HS-27A (cell line): ENCODE data around the gene PRSS33.

Experiments used
- DNase-seq: peaks from one replicate; pipeline ENCODE4 v3.0.0-alpha.2; 2012; ENCODE audit warnings: low read depth, missing footprints

Gene PRSS33

GRCh38 chr16:2787406-2787805 lies at the start of gene PRSS33:
TSS of gene PRSS33 (minus strand) at chr16:2787560. CDS start at chr16:2786547, 1,013 bp downstream.
- no peak for DNase-seq

- no peak for DNase-seq
Observed at GRCh38 chr16:2836646-2837508, 49.5 kb upstream of the PRSS33 start.

DNA sequence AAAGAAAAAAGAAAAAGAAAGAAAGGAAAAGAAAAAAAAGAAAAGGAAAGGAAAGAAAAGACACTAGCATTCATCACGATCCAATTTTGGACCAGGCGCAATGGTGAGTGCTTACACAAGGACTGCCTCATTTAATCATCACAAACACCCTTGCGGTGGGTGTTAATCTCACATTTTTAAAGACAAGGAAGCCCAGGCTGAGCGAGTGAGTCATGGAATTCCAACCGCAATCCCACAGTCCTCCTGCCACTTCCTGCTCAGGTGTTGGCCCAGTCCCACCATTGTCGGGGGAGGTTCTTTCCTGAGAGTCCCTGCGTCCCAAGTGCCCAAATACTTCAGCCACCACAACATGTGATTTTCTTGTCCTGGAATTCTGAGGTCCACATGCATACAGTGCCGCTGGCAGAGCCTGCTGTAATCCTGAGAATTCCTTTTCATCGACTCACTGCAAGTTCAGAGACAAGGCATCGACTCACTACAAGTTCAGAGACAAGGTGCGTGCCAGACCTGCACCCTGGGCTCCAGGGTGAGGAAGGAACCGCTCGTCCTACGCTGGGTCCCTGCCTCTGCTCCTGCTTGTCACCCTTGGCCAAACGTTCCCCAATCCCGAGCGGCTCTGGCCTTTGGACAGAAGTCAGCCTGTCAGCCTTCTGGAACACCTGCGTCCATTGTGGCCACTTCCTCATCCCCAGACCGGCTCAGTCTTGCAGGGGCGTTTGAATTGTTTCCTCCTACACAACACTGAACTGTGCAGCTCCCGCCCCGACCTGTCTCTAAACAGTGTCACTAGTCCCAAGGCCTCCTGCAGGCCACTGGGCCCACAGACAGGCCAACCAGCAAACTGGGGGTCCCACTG lies 48.5 kb upstream of the PRSS33 start:
- peak; percentile 98 for DNase-seq

GRCh38 chr16:2834968-2835367 lies 47.6 kb upstream of the PRSS33 start:
- no peak for DNase-seq

DNA sequence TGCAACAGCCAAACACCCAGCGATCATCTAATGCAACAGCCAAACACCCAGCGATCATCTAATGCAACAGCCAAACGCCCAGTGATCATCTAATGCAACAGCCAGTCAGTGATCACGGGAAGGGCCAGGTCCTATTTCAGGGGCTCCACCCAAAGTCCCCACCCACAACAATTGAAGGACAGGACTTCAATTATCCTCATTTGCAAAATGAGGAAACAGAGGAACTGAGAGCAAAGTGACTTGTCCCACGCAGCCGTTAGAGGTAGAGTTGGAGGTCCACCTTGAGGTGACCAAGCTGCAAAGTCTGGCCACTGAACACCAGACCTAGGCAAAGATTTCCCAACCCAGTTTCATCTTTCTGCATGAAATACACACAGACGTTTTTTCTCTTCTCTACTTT lies 46.4 kb upstream of the PRSS33 start:
- no peak for DNase-seq

DNA sequence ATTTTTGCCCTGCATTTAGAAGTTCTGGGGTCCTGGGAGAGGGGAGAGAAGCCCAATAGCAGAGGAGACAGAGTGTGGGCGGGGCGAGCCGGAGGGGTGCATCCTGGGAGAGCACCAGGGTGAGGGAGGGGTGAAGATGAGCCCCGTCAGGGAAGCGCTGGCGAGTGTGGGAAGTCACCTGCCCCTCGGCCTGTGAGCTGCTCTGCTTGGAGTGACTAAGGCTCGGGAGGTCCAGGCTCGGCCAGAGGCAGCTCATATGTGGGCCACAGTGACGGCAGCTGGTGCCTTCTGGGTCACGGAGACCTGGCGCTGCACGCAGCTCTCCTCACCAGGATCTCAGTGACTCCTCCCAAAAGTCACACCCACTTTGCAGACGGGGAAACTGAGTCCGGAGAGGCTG lies 43.8 kb upstream of the PRSS33 start:
- no peak for DNase-seq

DNA sequence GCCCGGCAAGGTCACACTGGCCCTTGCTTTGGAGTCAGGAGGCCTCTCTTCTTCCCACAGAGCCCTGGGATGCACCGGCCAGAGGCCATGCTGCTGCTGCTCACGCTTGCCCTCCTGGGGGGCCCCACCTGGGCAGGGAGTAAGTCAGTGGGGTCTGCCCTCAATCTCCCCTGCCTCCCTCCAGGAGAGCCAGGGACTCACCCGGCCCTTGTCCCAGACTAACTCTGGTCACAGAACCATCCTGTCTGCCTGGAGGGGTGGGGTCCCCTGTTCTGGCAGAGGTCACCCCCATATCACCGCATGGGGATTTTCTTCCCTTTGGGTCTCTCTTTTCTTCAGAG lies 43.0 kb upstream of the PRSS33 start:
- no peak for DNase-seq

DNA sequence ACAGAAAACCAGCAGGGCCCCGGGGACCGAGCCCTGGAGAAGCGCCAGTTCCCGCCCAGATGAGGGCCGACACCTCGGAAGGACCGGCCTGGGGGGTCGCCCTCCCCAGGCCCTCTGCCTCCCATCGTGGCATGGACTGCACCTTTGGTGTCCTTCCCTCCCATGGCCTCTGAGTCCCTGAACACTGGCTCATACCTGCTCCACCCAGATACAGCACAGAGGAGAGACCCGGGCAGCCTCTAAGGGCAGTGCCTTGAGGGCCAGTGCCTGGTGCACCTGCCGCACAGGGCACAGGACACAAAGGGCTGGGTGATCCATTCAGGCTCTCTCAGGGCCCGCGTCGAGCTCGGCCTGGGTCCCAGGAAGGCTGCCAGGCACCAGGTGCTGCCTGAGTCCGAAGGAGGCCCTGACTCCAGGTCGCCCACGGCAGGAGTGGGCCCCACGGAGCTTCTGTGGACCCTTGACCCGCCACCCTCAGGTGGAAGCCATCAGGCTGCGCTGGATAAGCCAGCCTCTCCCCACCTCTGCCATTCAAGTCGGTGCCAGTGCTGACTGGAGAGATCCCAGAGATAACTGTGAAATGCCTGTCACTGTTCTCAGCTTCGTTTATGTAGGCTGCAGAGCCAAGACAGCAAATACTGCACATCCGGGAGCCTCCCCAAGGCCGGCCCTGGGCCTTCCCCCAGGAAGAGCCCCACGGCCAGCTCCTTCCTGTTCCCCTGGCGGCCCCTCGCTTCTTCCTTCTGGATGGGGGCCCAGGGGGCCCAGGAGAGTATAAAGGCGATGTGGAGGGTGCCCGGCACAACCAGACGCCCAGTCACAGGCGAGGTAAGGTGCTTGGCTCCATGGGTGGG lies 42.4 kb upstream of the PRSS33 start, which contains the start of gene ZG16B:
Gene ZG16B (plus strand): TSS at position 803 of the 854 bp plus-strand sequence. CDS start 139 bp downstream, outside the sequence.
- DNase-seq = no peak

DNA sequence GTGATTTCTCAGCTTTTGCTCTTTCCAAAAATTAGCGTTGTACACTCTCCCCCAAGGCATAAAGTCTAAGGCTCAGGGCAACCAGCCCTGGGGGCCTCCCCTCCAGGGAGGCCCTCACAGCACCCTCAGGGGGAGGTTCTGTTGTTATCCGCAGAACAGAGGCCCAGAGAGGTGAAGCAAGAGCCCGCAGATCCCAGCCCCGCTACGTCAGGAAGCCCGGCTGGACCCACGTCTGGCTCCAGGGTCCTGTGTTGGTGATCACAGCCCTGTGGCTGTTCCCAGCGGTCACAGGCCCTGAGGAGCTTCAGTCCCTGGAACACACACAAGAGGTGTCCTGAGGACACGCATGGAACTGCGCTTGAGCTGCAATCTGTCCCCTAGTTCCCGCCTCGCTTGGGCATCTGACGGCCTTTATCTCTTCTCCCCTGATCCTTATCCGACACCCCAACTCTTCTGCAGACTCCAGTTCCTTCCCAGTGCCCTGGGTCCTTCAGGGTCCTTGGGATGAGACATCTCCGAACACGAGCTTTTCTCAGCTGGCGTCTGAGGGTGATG lies 41.6 kb upstream of the PRSS33 start:
- DNase-seq = no peak

DNA sequence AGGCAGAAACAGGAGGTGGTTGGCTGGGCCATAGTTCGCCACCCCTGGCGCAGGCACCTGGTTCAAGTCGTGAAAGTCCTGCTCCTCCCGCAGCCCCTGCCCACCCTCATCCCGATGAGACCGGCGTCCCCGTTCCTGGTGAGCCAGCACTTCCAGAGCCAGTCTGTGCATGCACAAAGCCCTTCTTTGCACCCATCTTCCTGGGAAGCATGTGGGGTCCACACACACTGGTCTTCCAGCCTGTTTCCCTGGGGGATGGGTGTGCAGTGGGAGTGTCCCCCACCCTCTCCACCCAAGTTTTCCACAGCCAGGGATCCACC lies 41.1 kb upstream of the PRSS33 start:
- no peak for DNase-seq

- no peak for DNase-seq
Observed at GRCh38 chr16:2827831-2828520, 40.6 kb upstream of the PRSS33 start.

GRCh38 chr16:2827374-2827791 lies 40.0 kb upstream of the PRSS33 start:
- no peak for DNase-seq

- no peak for DNase-seq
Observed at GRCh38 chr16:2826591-2827373, 39.4 kb upstream of the PRSS33 start.

GRCh38 chr16:2825906-2826305 lies 38.5 kb upstream of the PRSS33 start:
- DNase-seq = no peak

GRCh38 chr16:2825049-2825742 lies 37.8 kb upstream of the PRSS33 start:
- DNase-seq = no peak

DNA sequence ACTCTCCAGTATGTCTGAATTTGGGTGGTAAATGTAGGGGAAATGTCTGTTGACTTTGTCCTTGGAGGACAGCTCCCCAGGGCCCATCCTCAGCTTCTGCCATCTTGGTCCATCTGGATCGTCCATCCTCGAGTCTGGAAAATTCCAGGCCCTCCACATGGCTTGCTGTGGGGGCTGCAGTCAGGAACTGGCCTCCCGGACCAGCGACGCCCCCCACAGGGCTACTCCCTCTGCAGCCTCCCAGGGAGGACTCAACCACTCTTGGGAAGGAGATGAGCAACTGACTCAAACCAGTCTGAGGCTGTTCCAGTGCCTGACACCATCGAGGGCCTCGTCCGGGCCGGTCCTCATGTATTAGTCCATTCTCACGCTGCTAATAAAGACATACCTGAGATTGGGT lies 37.3 kb upstream of the PRSS33 start:
- DNase-seq = no peak

GRCh38 chr16:2822496-2822895 lies 35.1 kb upstream of the PRSS33 start:
- no peak for DNase-seq

DNA sequence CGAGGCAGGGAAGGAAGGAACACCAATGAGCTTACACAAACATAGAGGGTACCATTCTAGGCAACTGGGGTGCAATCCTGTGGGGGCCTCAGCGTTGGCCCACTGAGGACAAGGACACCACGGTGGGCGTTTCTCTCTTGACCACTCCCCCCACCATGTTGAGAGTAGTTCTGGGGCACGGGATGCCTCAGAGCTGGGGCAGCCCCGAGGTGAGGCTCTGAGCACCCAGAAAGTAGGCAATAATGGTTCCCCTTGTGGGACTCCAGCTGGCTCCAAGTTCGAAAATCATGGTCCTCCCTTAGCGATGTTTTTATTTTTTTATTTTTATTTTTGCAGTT lies 34.8 kb upstream of the PRSS33 start:
- DNase-seq = no peak

DNA sequence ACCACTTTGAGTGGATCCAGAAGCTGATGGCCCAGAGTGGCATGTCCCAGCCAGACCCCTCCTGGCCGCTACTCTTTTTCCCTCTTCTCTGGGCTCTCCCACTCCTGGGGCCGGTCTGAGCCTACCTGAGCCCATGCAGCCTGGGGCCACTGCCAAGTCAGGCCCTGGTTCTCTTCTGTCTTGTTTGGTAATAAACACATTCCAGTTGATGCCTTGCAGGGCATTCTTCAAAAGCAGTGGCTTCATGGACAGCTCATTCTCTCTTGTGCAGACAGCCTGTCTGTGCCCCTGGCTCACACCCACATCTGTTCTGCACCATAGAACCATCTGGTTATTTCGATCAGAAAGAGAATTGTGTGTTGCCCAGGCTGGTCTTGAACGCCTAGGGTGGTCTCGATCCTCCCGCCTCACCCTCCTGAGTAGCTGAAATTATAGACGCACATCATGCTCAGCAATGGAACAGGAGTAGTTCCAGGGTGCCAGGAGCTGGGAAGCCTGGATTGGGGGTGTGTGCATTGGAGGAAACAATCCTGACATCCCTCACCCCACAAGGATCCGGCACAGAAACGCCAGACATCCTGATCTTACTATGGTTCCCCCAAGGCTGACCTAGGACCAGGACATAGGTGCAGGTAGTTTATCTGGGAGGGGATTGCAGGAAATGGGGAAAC lies 34.3 kb upstream of the PRSS33 start:
- no peak for DNase-seq
